Measurements from ENCODE around the gene TNNC2.
A peak's percentile ranks its signal among the peaks of the same experiment; 100 is the strongest.
"Not testable (repeated sequence)": the region's sequence is repeated elsewhere in the genome, so short reads cannot be mapped to it uniquely, and the experiment has no call there.

Gene TNNC2

GRCh38 chr20:45827030-45827652 lies at the start of gene TNNC2:
TSS of gene TNNC2 (minus strand) at chr20:45827312. CDS start at chr20:45827248, 64 bp downstream.
- DNase-seq (ENCODE audit: low read depth), result no peak
- H3K4me3 ChIP-seq (ENCODE audit: low read length), result no peak within 1 kb of the TSS
- TF ChIP-seq CTCF (IDR thresholded peaks at IDR 0.05; ENCODE audit: insufficient read depth, low read depth, low read length, missing control alignments), result no peak

- no peak for TF ChIP-seq CTCF (IDR thresholded peaks at IDR 0.05; ENCODE audit: insufficient read depth, low read depth, low read length, missing control alignments)
- no peak for DNase-seq (ENCODE audit: low read depth)
Observed at GRCh38 chr20:45874576-45874975, 47.5 kb upstream of the TNNC2 start.

GRCh38 chr20:45874104-45874481 lies 47.0 kb upstream of the TNNC2 start:
- DNase-seq (ENCODE audit: low read depth); H3K4me3 ChIP-seq (ENCODE audit: low read length): not testable (repeated sequence)

More at GRCh38 chr20:45874576-45874975, 47.5 kb upstream of the TNNC2 start:
- H3K4me3 ChIP-seq (ENCODE audit: low read length), result no peak overlapping the region

- TF ChIP-seq CTCF (IDR thresholded peaks at IDR 0.05; ENCODE audit: insufficient read depth, low read depth, low read length, missing control alignments), result no peak
- DNase-seq (ENCODE audit: low read depth), result peak; percentile 52
- H3K4me3 ChIP-seq (ENCODE audit: low read length), result no peak overlapping the region
Observed at GRCh38 chr20:45873409-45874103, 46.4 kb upstream of the TNNC2 start.

GRCh38 chr20:45872626-45873025 lies 45.5 kb upstream of the TNNC2 start:
- DNase-seq (ENCODE audit: low read depth), result peak; percentile 86
- no peak for TF ChIP-seq CTCF (IDR thresholded peaks at IDR 0.05; ENCODE audit: insufficient read depth, low read depth, low read length, missing control alignments)
- no peak overlapping the region for H3K4me3 ChIP-seq (ENCODE audit: low read length)

- no peak for TF ChIP-seq CTCF (IDR thresholded peaks at IDR 0.05; ENCODE audit: insufficient read depth, low read depth, low read length, missing control alignments)
- peak; percentile 61 for DNase-seq (ENCODE audit: low read depth)
- no peak overlapping the region for H3K4me3 ChIP-seq (ENCODE audit: low read length)
Observed at GRCh38 chr20:45867819-45868176, 40.7 kb upstream of the TNNC2 start.

GRCh38 chr20:45867136-45867818 lies 40.2 kb upstream of the TNNC2 start:
- DNase-seq (ENCODE audit: low read depth), result no peak
- TF ChIP-seq CTCF (IDR thresholded peaks at IDR 0.05; ENCODE audit: insufficient read depth, low read depth, low read length, missing control alignments), result no peak
- no peak overlapping the region for H3K4me3 ChIP-seq (ENCODE audit: low read length)
